ENCODE results near the gene MMP15.

Gene MMP15

GRCh38 chr16:57994778-57995177 is 30.8 kb upstream of the MMP15 start:
- Histone ChIP-seq H3K36me3 (ENCODE audit: control insufficient read depth, insufficient read depth, low read length) (peaks cover 12% of the 10 kb centered on the region), H3K27me3 (replicated peaks; ENCODE audit: control insufficient read depth, insufficient read depth, low read length) (no peaks in the 10 kb centered on the region), H3K4me3 (replicated peaks; ENCODE audit: low read depth, low read length) (no peak overlapping the region)
- peak; percentile 56 for TF ChIP-seq CTCF (IDR thresholded peaks at IDR 0.05; ENCODE audit: insufficient read depth, low read length, poor library complexity, severe bottlenecking)
- no peak for DNase-seq (ENCODE audit: extremely low read depth, insufficient read length)

- no peak for DNase-seq (ENCODE audit: extremely low read depth, insufficient read length)
- Histone ChIP-seq H3K36me3 (ENCODE audit: control insufficient read depth, insufficient read depth, low read length) (peaks cover 12% of the 10 kb centered on the region), H3K27me3 (replicated peaks; ENCODE audit: control insufficient read depth, insufficient read depth, low read length) (no peaks in the 10 kb centered on the region), H3K4me3 (replicated peaks; ENCODE audit: low read depth, low read length) (no peak overlapping the region)
- no peak for TF ChIP-seq CTCF (IDR thresholded peaks at IDR 0.05; ENCODE audit: insufficient read depth, low read length, poor library complexity, severe bottlenecking)
Measured at GRCh38 chr16:57995721-57996405, 29.7 kb upstream of the MMP15 start.

- TF ChIP-seq CTCF (IDR thresholded peaks at IDR 0.05; ENCODE audit: insufficient read depth, low read length, poor library complexity, severe bottlenecking), result no peak
- H3K4me3 ChIP-seq (replicated peaks; ENCODE audit: low read depth, low read length), result no peak overlapping the region
- no peak for DNase-seq (ENCODE audit: extremely low read depth, insufficient read length)
- H3K36me3 ChIP-seq (ENCODE audit: control insufficient read depth, insufficient read depth, low read length), result peaks cover 12% of the 10 kb centered on the region
- no peaks in the 10 kb centered on the region for H3K27me3 ChIP-seq (replicated peaks; ENCODE audit: control insufficient read depth, insufficient read depth, low read length)
Measured at GRCh38 chr16:57996406-57997175, 29.0 kb upstream of the MMP15 start.

GRCh38 chr16:57997176-57997527 is 28.4 kb upstream of the MMP15 start:
- no peak for TF ChIP-seq CTCF (IDR thresholded peaks at IDR 0.05; ENCODE audit: insufficient read depth, low read length, poor library complexity, severe bottlenecking)
- DNase-seq (ENCODE audit: extremely low read depth, insufficient read length), result no peak

GRCh38 chr16:57997528-57998265 is 27.9 kb upstream of the MMP15 start:
- Histone ChIP-seq H3K36me3 (ENCODE audit: control insufficient read depth, insufficient read depth, low read length) (peaks cover 13% of the 10 kb centered on the region), H3K4me3 (replicated peaks; ENCODE audit: low read depth, low read length) (no peak overlapping the region), H3K27me3 (replicated peaks; ENCODE audit: control insufficient read depth, insufficient read depth, low read length) (no peaks in the 10 kb centered on the region)
- no peak for TF ChIP-seq CTCF (IDR thresholded peaks at IDR 0.05; ENCODE audit: insufficient read depth, low read length, poor library complexity, severe bottlenecking)
- no peak for DNase-seq (ENCODE audit: extremely low read depth, insufficient read length)

More at GRCh38 chr16:57997176-57997527, 28.4 kb upstream of the MMP15 start:
- Histone ChIP-seq H3K36me3 (ENCODE audit: control insufficient read depth, insufficient read depth, low read length) (peaks cover 12% of the 10 kb centered on the region), H3K4me3 (replicated peaks; ENCODE audit: low read depth, low read length) (no peak overlapping the region), H3K27me3 (replicated peaks; ENCODE audit: control insufficient read depth, insufficient read depth, low read length) (no peaks in the 10 kb centered on the region)
